Measurements from ENCODE around the gene KRTAP5-10.
"Not testable (repeated sequence)": the region's sequence is repeated elsewhere in the genome, so short reads cannot be mapped to it uniquely, and the experiment has no call there.

KRTAP5-10 gene

DNA sequence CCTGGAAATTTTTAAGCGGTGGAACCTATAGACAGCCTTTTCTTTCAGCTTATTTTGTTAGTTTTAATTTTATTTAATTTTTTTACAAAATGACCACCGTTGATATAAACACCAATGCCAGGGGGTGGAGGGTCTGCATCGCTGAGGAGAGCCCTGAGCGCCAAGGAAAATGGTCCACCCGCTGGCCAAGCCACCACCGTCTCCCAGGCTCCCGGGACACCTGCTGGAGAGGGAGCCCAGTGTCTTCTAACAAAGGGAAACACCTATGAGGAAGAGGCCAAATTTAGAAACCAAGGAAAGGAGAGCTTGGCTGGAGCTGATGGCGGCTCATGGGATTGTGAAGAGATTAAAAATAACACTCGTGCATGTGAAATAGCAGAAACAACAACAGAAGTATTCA lies 27.8 kb upstream of the KRTAP5-10 start (continued):
- TF ChIP-seq, protein P1, sequence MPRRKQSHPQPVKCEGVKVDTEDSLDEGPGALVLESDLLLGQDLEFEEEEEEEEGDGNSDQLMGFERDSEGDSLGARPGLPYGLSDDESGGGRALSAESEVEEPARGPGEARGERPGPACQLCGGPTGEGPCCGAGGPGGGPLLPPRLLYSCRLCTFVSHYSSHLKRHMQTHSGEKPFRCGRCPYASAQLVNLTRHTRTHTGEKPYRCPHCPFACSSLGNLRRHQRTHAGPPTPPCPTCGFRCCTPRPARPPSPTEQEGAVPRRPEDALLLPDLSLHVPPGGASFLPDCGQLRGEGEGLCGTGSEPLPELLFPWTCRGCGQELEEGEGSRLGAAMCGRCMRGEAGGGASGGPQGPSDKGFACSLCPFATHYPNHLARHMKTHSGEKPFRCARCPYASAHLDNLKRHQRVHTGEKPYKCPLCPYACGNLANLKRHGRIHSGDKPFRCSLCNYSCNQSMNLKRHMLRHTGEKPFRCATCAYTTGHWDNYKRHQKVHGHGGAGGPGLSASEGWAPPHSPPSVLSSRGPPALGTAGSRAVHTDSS (tag by site-specific recombination; IDR thresholded peaks at IDR 0.05): no peak
- TF ChIP-seq ZNF585B (tag by site-specific recombination; IDR thresholded peaks at IDR 0.05) (no peak), KLF8 (tag by site-specific recombination; IDR thresholded peaks at IDR 0.05) (no peak), ZNF624 (tag by site-specific recombination; IDR thresholded peaks at IDR 0.05) (no peak), YY1 (tag by site-specific recombination; IDR thresholded peaks at IDR 0.05) (no peak), ZNF529 (tag by site-specific recombination; IDR thresholded peaks at IDR 0.05; ENCODE audit: insufficient replicate concordance) (no peak)

DNA sequence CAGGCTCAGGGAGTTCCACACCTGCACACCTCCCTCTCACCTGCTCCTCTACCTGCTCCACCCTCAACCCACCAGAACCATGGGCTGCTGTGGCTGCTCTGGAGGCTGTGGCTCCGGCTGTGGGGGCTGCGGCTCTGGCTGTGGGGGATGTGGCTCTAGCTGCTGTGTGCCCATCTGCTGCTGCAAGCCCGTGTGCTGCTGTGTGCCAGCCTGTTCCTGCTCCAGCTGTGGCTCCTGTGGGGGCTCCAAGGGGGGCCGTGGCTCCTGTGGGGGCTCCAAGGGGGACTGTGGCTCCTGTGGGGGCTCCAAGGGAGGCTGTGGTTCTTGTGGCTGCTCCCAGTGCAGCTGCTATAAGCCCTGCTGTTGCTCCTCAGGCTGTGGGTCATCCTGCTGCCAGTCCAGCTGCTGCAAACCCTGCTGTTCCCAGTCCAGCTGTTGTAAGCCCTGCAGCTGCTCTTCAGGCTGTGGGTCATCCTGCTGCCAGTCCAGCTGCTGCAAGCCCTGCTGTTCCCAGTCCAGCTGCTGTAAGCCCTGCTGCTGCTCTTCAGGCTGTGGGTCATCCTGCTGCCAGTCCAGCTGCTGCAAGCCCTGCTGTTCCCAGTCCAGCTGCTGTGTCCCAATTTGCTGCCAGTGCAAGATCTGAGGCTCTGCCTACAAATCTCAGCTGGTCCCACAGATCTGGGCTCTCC lies 27.2 kb upstream of the KRTAP5-10 start, which contains the start of gene KRTAP5-8:
KRTAP5-8 (plus strand) TSS at position 49 of the 689 bp plus-strand sequence; CDS start at position 80, 31 bp downstream.
- POLR2A ChIA-PET; H3K9me3 ChIP-seq (ENCODE audit: control insufficient read depth, insufficient read depth, low read depth, low read length); CTCF ChIA-PET; H3K4me3 ChIP-seq (ENCODE audit: low read depth, low read length); H3K36me3 ChIP-seq (ENCODE audit: control insufficient read depth in 2 of 2, insufficient read depth in 1 of 2, low read length in 2 of 2); H3K27ac ChIP-seq (ENCODE audit: extremely low read depth, low read depth, low read length); H3K4me1 ChIP-seq (ENCODE audit: control insufficient read depth, insufficient read depth, low read length): not testable (repeated sequence)
- TF ChIP-seq GLIS1 (tag by site-specific recombination; IDR thresholded peaks at IDR 0.05): 0 out of 2 replicates have a peak, but pooled peaks have one; percentile 18

DNA sequence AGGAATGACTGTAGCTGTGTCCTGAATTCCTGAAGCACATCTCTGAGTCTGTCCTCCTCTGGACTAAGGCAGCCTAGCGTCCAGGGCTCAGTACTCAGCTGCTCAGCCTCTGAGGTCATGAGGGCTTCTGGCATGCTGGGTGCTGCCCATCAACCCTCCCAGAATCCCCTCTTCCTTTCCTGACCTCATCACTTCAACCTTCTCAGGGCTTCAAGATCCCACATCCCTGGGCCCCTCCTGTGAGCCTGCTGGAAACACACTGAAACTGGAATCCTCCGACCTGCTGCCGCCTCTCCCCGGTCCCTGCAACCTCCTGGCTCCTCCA lies 26.7 kb upstream of the KRTAP5-10 start:
- H3K36me3 ChIP-seq (ENCODE audit: control insufficient read depth in 2 of 2, insufficient read depth in 1 of 2, low read length in 2 of 2): no peaks in the 10 kb centered on the region
- H3K4me1 ChIP-seq (ENCODE audit: control insufficient read depth, insufficient read depth, low read length): no peaks in the 10 kb centered on the region
- no peak overlapping the region for H3K4me3 ChIP-seq (ENCODE audit: low read depth, low read length)
- TF ChIP-seq, protein P2, sequence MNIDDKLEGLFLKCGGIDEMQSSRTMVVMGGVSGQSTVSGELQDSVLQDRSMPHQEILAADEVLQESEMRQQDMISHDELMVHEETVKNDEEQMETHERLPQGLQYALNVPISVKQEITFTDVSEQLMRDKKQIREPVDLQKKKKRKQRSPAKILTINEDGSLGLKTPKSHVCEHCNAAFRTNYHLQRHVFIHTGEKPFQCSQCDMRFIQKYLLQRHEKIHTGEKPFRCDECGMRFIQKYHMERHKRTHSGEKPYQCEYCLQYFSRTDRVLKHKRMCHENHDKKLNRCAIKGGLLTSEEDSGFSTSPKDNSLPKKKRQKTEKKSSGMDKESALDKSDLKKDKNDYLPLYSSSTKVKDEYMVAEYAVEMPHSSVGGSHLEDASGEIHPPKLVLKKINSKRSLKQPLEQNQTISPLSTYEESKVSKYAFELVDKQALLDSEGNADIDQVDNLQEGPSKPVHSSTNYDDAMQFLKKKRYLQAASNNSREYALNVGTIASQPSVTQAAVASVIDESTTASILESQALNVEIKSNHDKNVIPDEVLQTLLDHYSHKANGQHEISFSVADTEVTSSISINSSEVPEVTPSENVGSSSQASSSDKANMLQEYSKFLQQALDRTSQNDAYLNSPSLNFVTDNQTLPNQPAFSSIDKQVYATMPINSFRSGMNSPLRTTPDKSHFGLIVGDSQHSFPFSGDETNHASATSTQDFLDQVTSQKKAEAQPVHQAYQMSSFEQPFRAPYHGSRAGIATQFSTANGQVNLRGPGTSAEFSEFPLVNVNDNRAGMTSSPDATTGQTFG (tag by site-specific recombination; IDR thresholded peaks at IDR 0.05; ENCODE audit: borderline replicate concordance): no peak
- TF ChIP-seq ZNF324 (tag by site-specific recombination; IDR thresholded peaks at IDR 0.05) (no peak), ZNF140 (tag by site-specific recombination; IDR thresholded peaks at IDR 0.05) (no peak), BCL11B (tag by site-specific recombination; IDR thresholded peaks at IDR 0.05; ENCODE audit: low read depth) (no peak), GLI4 (tag by site-specific recombination; IDR thresholded peaks at IDR 0.05) (no peak)
- H3K9me3 ChIP-seq (ENCODE audit: control insufficient read depth, insufficient read depth, low read depth, low read length): no peaks in the 10 kb centered on the region
- ChIA-PET CTCF (no interaction called here), POLR2A (no interaction called here)
- no peak overlapping the region for H3K27ac ChIP-seq (ENCODE audit: extremely low read depth, low read depth, low read length)

DNA sequence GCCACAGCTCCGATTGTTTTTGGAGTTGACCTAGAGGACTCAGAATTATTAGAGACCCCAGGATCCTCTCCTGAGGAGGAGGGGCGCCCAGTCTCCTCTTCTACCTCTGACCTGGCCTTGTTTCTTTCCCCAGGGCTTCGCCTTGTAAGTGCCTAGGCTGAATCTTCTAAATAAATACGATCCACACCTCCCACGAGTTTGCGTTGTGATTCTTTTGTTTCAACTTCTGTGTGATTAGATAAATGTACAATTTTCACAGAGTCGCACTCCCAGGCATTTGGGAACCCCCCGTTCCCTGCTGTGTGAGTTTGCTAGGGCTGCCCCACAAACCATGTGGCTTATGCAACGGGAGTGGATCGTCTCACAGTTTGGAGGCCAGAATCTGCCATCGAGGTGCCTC lies 26.3 kb upstream of the KRTAP5-10 start:
- POLR2A ChIA-PET: no interaction called here
- CTCF ChIA-PET: no interaction called here
- TF ChIP-seq ZNF37A (tag by site-specific recombination; IDR thresholded peaks at IDR 0.05) (no peak), ZEB2 (tag by site-specific recombination; IDR thresholded peaks at IDR 0.05) (no peak), ZNF341 (tag by site-specific recombination; IDR thresholded peaks at IDR 0.05; ENCODE audit: low read depth) (no peak), ZXDB (tag by site-specific recombination; IDR thresholded peaks at IDR 0.05) (no peak), ZNF768 (tag by site-specific recombination; IDR thresholded peaks at IDR 0.05) (no peak), ZNF24 (tag by site-specific recombination; IDR thresholded peaks at IDR 0.05) (no peak), ZNF10 (tag by site-specific recombination; IDR thresholded peaks at IDR 0.05) (no peak), ZBTB17 (tag by site-specific recombination; IDR thresholded peaks at IDR 0.05) (no peak), ZNF175 (tag by site-specific recombination; IDR thresholded peaks at IDR 0.05) (no peak), GLI4 (tag by site-specific recombination; IDR thresholded peaks at IDR 0.05) (no peak), ZBTB7A (tag by site-specific recombination; IDR thresholded peaks at IDR 0.05; ENCODE audit: low read depth) (no peak), ZNF660 (tag by site-specific recombination; IDR thresholded peaks at IDR 0.05) (no peak)
- TF ChIP-seq, protein P3, sequence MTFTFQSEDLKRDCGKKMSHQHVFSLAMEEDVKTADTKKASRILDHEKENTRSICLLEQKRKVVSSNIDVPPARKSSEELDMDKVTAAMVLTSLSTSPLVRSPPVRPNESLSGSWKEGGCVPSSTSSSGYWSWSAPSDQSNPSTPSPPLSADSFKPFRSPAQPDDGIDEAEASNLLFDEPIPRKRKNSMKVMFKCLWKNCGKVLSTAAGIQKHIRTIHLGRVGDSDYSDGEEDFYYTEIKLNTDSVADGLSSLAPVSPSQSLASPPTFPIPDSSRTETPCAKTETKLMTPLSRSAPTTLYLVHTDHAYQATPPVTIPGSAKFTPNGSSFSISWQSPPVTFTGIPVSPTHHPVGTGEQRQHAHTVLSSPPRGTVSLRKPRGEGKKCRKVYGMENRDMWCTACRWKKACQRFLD (tag by site-specific recombination; IDR thresholded peaks at IDR 0.05): no peak
- TF ChIP-seq, protein P4, sequence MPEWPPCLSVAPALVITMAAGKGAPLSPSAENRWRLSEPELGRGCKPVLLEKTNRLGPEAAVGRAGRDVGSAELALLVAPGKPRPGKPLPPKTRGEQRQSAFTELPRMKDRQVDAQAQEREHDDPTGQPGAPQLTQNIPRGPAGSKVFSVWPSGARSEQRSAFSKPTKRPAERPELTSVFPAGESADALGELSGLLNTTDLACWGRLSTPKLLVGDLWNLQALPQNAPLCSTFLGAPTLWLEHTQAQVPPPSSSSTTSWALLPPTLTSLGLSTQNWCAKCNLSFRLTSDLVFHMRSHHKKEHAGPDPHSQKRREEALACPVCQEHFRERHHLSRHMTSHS (tag by site-specific recombination; IDR thresholded peaks at IDR 0.05): no peak

More for the DNA sequence above, 26.3 kb upstream of the KRTAP5-10 start:
- Histone ChIP-seq H3K36me3 (ENCODE audit: control insufficient read depth in 2 of 2, insufficient read depth in 1 of 2, low read length in 2 of 2) (no peaks in the 10 kb centered on the region), H3K4me1 (ENCODE audit: control insufficient read depth, insufficient read depth, low read length) (no peaks in the 10 kb centered on the region), H3K27ac (ENCODE audit: extremely low read depth, low read depth, low read length) (no peak overlapping the region), H3K9me3 (ENCODE audit: control insufficient read depth, insufficient read depth, low read depth, low read length) (no peaks in the 10 kb centered on the region), H3K4me3 (ENCODE audit: low read depth, low read length) (no peak overlapping the region)
